Neural crest cell (in vitro differentiated cells): ENCODE data around the gene TK1. TPM values are rescaled to one million over a fixed set of nuclear protein-coding genes. Genes with fewer than 3 reads are reported as not detected.

Experiments
- DNase-seq: peaks from one replicate; pipeline ENCODE4 v3.0.0; 2021; ENCODE audit warnings: low read depth, mixed read lengths, low spot score
- H3K27ac Mint-ChIP-seq: one replicate; pipeline ENCODE4 v1.8.0; 2021; ENCODE audit warnings: mild to moderate bottlenecking, mixed read lengths; ENCODE audit not compliant: unreplicated experiment
- H3K27me3 Mint-ChIP-seq: 2 replicates; pipeline ENCODE4 v1.8.0; 2021; ENCODE audit warnings: low read depth, mild to moderate bottlenecking, mixed read lengths
- H3K36me3 Mint-ChIP-seq: 2 replicates; pipeline ENCODE4 v1.8.0; 2021; ENCODE audit warnings: low read depth, mild to moderate bottlenecking, mixed read lengths
- H3K4me1 Mint-ChIP-seq: 2 replicates; pipeline ENCODE4 v1.8.0; 2021; ENCODE audit warnings: mixed read lengths
- H3K4me3 Mint-ChIP-seq: one replicate; pipeline ENCODE4 v1.8.0; 2021; ENCODE audit warnings: mild to moderate bottlenecking, mixed read lengths
- H3K9me3 Mint-ChIP-seq: 2 replicates; pipeline ENCODE4 v1.8.0; 2021; ENCODE audit warnings: mixed read lengths
- CTCF ChIP-seq: fragments of 200-600 bp; sonication (generic); conservative IDR thresholded peaks from 2 replicates; pipeline ENCODE4 v1.5.0; 2021; ENCODE audit warnings: antibody characterized with exemption, mild to moderate bottlenecking
- total RNA-seq: library from RNA; stranded (reverse); gene quantifications from 2 replicates; pipeline ENCODE4 v1.2.1, GENCODE V29; 2021

The TK1 gene
- total RNA-seq, 1 donor from 2014 or later, result 53.9 TPM

- Mint-ChIP-seq H3K4me1 (peaks cover 25% of the 10 kb centered on the region), H3K9me3 (no peaks in the 10 kb centered on the region), H3K4me3 (no peak overlapping the region), H3K36me3 (no peaks in the 10 kb centered on the region), H3K27me3 (peaks cover 11% of the 10 kb centered on the region), H3K27ac (no peak overlapping the region)
- no peak for TF ChIP-seq CTCF
- DNase-seq, result no peak
Observed at GRCh38 chr17:78125138-78125913, 61.5 kb downstream of the TK1 start.

- no peak for DNase-seq
- H3K4me3 Mint-ChIP-seq, result no peak overlapping the region
- H3K36me3 Mint-ChIP-seq, result no peaks in the 10 kb centered on the region
- peaks cover 19% of the 10 kb centered on the region for H3K4me1 Mint-ChIP-seq
- H3K9me3 Mint-ChIP-seq, result no peaks in the 10 kb centered on the region
- H3K27me3 Mint-ChIP-seq, result peaks cover 8% of the 10 kb centered on the region
- H3K27ac Mint-ChIP-seq, result no peak overlapping the region
- TF ChIP-seq CTCF, result no peak
Observed at GRCh38 chr17:78124836-78125137, 62.1 kb downstream of the TK1 start.

Other genes starting within 250 kb of the TK1 start
- gene TNRC6C, start 228.3 kb downstream of the TK1 start, total RNA-seq, result 31.6 and 40.5 TPM in 2 replicates
- gene TMC6, start 58.3 kb downstream of the TK1 start, total RNA-seq, result 85.0 and 86.0 TPM in 2 replicates
- gene TMC8, start 56.3 kb downstream of the TK1 start, total RNA-seq, result 0.71 and 0.79 TPM in 2 replicates
- not detected in 2 replicates for gene C17orf99, start 40.7 kb downstream of the TK1 start, total RNA-seq
- 19.3 and 23.0 TPM in 2 replicates for gene SYNGR2, start 18.5 kb downstream of the TK1 start, total RNA-seq
- gene AFMID, start 310 bp upstream of the TK1 start, total RNA-seq, result 38.1 and 41.9 TPM in 2 replicates
- 123 and 134 TPM in 2 replicates for gene BIRC5, start 27.2 kb upstream of the TK1 start, total RNA-seq
- gene TMEM235, start 44.6 kb upstream of the TK1 start, total RNA-seq, result not detected in 2 replicates
- gene SOCS3, start 173.0 kb upstream of the TK1 start, total RNA-seq, result 5.4 and 6.1 TPM in 2 replicates
- 42.7 and 52.0 TPM in 2 replicates for gene PGS1, start 191.6 kb upstream of the TK1 start, total RNA-seq